ENCODE data around the gene ARFGEF3.

Gene ARFGEF3

GRCh38 chr6:138162111-138162954 lies 594 bp downstream of the ARFGEF3 start:
- DNase-seq = peak; percentile 10

DNA sequence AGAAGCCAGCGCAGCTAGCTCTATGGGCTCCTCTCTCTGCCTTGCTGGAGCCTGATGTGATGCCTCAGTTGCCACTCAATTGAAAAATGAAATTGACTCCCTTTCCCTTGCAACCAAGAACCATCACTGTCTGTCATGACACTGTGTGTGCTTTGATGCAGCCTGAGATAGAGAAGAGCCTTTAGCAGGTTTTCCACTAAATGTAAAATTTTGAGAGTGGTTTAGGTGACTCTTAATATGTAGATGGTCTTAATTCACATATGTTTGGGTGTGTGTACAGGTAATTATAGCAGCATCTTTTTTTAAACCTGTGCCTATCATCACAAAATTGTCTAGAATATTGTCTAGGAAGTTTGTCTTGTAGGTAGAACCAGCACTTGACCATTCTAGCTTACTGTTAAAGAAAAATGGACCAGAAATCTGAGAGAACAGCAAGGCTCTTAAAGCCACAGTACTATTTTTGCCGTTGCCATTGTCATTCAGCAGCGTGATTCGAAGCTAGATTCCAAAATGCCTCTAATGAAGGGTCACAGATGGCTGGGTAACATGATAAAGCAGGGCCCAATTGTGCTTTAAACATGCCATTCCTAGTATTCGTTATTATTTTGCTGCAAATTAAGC lies 1.3 kb downstream of the ARFGEF3 start:
- no peak for DNase-seq

DNA sequence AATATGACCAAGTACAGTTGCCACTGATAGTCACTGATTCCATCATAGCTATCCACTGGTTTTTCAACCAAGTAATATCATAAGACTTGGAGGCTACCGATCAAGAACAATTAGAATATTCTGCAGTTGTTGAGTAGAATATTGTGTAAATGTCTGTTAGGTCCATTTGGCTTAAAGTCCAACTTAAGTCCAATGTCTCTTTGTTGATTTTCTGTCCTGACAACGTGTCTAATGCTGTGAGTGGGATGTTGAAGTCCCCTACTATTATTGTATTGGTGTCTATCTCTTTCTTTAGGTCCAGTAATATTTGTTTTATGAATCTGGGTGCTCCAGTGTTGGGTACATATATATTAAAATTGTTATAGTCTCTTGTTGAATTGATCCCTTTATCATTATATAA lies 13.9 kb downstream of the ARFGEF3 start:
- DNase-seq = no peak

- DNase-seq = no peak
Observed at GRCh38 chr6:138176652-138177232, 15.0 kb downstream of the ARFGEF3 start.

GRCh38 chr6:138182939-138183789 lies 21.4 kb downstream of the ARFGEF3 start:
- peak; percentile 76 for DNase-seq

- no peak for DNase-seq
Observed at GRCh38 chr6:138183790-138184134, 22.0 kb downstream of the ARFGEF3 start.

DNA sequence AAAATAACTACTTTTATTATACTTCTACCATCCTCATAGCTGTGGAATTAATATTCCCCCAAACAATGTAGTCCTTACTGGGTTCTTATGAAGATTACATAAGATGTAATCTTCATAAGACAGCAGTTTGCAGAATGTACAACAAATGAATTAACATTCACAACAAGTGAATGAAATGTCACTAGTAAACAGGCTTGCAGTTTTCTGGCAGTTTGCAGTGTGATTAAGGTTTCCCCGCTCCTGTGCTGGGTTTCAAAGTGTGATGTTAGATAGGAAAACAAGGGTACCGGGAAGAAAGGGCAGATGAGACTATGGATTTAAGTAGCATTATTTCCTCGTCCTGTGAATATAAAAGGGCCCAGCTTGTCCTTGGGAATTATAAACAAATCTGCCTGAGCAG lies 22.5 kb downstream of the ARFGEF3 start:
- no peak for DNase-seq

DNA sequence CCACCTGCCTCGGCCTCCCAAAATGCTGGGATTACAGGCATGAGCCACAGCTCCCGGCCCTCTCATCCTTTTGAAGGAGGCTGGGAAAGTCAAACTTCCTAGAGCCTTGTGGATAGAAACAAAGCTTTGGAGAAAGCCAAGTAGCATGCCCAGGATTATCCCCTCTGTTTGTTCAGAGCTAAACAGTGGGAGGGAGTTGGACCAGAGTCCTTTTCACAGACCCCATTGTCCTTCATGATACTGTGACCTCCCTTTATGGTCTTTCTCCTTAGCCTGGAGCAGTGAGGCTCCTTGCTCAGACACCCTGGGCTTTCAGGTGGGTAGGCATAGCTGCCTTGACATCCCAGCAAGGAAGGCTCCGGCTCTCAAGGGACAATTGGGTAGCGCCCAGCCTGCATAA lies 25.4 kb downstream of the ARFGEF3 start:
- no peak for DNase-seq

DNA sequence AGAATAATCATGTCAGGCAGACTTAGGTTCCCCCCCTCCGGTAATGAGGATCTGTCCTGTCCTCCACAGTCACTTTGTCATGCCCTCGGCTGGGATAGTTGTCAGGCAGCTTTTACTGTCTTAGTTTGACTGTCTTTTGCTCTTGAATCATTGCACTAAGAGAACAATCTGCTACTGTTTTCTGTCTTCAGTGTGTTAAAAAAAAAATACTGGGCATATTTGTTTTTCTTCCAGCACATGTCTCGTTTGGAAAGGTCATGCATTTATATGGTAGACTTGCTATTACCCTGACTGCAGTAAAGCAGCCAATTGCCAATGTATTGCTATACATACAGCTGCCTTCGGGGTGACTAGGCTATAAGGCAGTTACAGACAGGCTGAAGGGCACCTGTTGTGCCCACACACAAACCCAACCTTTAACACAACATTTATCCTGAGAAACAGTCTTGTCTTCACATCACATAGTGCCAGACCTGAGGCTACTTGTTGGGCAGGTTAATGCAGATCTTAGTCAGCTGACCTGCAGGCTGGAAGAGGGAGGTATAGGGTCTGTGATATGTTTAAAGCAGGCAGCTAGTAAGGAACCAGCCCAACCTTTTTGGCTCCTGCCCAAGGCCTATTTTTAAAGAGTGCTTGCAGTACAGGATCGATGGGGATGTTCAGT lies 26.7 kb downstream of the ARFGEF3 start:
- DNase-seq = no peak

DNA sequence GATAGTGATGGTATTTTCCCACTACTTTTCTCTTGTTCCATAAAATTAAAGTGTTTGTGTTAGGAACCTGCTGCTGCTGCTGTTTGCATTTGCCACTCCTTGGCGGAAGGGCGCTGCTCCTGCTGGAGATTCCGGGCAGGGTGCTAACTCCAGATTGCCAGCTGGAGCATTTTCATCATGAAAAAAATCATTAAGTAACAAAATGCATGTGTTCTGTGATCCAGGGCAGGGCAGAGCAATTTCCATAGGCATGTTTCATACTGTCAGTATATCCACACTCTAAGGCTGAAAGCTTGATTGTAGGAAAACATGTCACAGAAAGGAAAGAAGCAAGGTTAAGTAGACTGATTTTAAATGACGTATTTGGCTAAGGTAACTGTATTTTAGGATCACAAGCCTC lies 32.5 kb downstream of the ARFGEF3 start:
- no peak for DNase-seq

DNA sequence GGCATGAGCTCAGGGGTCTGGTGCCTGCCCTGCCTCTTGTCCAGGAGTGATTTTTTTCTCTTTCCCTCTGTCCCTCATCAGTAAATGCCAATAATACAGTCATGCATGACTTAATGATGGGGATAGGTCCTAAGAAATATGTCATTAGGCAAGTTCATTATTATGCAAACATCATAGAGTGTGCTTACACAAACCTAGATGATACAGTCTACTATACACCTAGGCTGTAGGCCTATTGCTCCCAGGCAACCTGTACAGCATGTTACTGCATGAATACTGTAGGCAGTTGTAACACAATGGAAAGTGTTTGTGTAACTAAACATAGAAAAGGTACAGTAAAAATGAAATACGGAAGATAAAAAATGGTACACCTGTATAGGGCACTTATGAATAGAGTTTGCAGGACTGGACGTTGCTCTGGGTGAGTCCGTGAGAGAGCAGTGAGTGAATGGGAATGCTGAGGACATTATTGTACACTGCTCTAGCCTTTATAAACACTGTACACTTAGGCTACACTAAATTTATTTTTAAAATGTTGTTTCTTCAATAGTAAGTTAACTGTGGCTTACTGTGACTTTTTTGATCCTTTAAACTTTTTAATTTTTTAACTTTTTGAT lies 34.5 kb downstream of the ARFGEF3 start:
- no peak for DNase-seq

GRCh38 chr6:138197570-138197969 lies 35.8 kb downstream of the ARFGEF3 start:
- no peak for DNase-seq

DNA sequence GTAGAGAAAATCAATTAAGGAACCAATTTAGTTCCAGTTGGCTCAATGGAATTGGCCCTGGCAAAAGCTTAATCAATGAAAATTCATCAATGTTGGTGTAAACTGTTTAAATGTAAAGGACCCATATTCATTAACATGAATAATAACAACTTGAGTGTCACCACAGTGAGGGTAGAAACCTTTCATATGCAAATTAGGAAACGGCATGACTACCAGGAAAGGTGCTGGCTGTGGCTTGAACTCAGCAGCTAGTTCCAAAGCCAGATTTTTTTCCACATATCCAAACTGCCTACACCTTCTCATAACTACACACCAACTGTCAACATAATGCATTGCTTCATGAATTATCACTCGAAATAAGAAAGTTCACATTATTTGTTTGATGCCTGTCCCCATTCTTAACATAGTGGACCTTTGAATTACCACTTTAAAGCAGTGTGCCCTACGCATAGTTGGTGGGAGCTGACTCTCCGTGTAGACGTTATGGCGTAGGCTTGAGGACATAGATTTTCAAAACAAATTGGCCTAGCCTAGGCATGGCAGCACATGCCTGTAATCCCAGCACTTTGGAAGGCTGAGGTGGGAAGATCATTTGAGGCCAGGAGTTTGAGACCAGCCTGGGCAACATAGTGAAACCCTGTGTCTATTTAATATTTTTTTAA lies 36.8 kb downstream of the ARFGEF3 start:
- DNase-seq = no peak

DNA sequence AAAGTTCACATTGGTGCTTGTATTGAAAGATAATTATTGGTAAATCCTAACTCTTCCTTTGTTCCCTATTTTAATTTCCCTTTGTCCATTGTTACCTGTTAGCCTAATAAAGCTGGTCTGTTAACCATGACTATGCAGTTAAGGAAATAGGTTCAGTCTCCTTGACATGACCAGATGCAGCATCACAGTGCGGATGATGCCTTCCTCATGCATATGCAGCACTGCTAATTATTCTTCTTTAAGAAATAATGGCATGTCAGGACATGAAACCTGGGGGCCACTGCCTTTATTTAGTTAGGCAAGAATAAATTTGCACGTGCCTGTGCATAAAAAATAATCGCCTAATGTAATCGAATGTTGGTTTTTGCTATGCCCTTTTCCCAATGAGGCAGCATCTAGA lies 40.1 kb downstream of the ARFGEF3 start:
- DNase-seq = no peak

DNA sequence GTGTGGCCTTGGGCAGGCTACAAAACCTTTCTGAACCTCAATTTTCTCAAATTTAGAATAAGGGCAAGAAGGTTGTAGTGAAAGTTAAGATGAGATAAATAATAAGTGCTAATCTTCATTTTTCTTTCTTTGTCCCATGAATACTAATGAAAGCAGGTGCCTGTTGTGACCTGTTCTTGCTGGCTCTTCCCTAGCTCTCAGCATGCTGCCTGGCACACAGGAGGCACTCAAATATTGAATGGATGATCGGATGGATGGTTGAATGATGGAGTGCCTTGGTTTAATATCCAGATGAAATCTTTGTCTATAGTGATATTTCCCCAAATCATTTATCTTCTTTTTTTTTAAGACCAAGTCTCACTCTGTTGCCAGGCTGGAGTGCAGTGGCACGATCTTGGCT lies 41.6 kb downstream of the ARFGEF3 start:
- DNase-seq = peak; percentile 92

- no peak for DNase-seq
Observed at GRCh38 chr6:138204303-138204702, 42.6 kb downstream of the ARFGEF3 start.

DNA sequence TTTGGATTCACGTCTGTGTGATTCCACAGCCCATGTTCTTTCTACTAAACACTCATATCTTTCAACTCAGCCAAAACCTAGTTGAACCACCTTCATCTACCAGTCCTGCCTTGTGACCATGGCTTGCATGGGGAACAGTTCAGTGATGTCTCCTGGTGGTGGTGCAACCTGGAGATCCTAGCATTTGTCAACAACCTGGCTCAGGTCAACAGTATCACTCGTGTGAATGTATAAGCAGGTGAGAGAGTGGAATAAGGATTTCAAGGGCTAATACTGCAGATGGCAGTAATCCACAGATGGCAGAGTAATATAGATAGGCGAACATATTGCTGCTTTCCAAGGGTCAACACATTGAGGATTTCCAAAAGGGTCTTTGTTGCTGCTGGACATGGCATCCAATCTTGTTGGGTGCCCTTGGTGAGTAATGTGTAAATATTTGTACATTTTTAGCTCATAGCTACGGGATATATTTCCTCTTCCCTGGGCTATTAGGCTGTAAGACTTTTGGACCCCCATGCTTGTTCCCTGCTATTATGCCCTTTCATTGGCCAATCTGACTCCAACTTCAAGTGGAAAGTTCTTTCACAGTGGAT lies 43.1 kb downstream of the ARFGEF3 start:
- no peak for DNase-seq

GRCh38 chr6:138205437-138206094 lies 43.8 kb downstream of the ARFGEF3 start:
- no peak for DNase-seq

GRCh38 chr6:138206862-138207261 lies 45.1 kb downstream of the ARFGEF3 start:
- no peak for DNase-seq

- no peak for DNase-seq
Observed at GRCh38 chr6:138211048-138211581, 49.4 kb downstream of the ARFGEF3 start.

- DNase-seq = no peak
Observed at GRCh38 chr6:138211601-138212000, 49.9 kb downstream of the ARFGEF3 start.

Data from DMS79 (cell line).